GM19455 (cell line): ENCODE results near the gene C7orf33.
"Not testable (repeated sequence)": the region's sequence is repeated elsewhere in the genome, so short reads cannot be mapped to it uniquely, and the experiment has no call there.

Source experiments
- ATAC-seq: cut with Tn5 transposase; IDR thresholded peaks from one replicate; pipeline ENCODE4 v1.9.1; 2021; ENCODE audit not compliant: unreplicated experiment

Gene C7orf33

GRCh38 chr7:148590471-148590870 lies at the start of gene C7orf33:
Gene C7orf33 (plus strand): TSS chr7:148590766. CDS start chr7:148590926, 160 bp downstream.
- ATAC-seq = no peak

- ATAC-seq = no peak
Observed at GRCh38 chr7:148541891-148542504, 48.6 kb upstream of the C7orf33 start.

GRCh38 chr7:148543302-148543701 lies 47.3 kb upstream of the C7orf33 start:
- ATAC-seq = no peak

- ATAC-seq = no peak
Observed at GRCh38 chr7:148545172-148545571, 45.4 kb upstream of the C7orf33 start.

- ATAC-seq = no peak
Observed at GRCh38 chr7:148545932-148546331, 44.6 kb upstream of the C7orf33 start.

- no peak for ATAC-seq
Observed at GRCh38 chr7:148546857-148547256, 43.7 kb upstream of the C7orf33 start.

GRCh38 chr7:148547951-148548350 lies 42.6 kb upstream of the C7orf33 start:
- ATAC-seq = no peak

GRCh38 chr7:148553979-148554378 lies 36.6 kb upstream of the C7orf33 start:
- no peak for ATAC-seq

GRCh38 chr7:148556892-148557291 lies 33.7 kb upstream of the C7orf33 start:
- ATAC-seq = no peak

- no peak for ATAC-seq
Observed at GRCh38 chr7:148558914-148559313, 31.7 kb upstream of the C7orf33 start.

- ATAC-seq = no peak
Observed at GRCh38 chr7:148561099-148561498, 29.5 kb upstream of the C7orf33 start.

GRCh38 chr7:148563583-148564274 lies 26.8 kb upstream of the C7orf33 start:
- ATAC-seq = peak; percentile 55

GRCh38 chr7:148564275-148564951 lies 26.2 kb upstream of the C7orf33 start:
- ATAC-seq = peak; percentile 74

GRCh38 chr7:148566736-148567135 lies 23.8 kb upstream of the C7orf33 start:
- no peak for ATAC-seq

- no peak for ATAC-seq
Observed at GRCh38 chr7:148567524-148567923, 23.0 kb upstream of the C7orf33 start.

GRCh38 chr7:148570510-148570909 lies 20.1 kb upstream of the C7orf33 start:
- no peak for ATAC-seq

- not testable (repeated sequence) for ATAC-seq
Observed at GRCh38 chr7:148570973-148571372, 19.6 kb upstream of the C7orf33 start.

- ATAC-seq = no peak
Observed at GRCh38 chr7:148571381-148571780, 19.2 kb upstream of the C7orf33 start.

GRCh38 chr7:148572067-148572522 lies 18.5 kb upstream of the C7orf33 start:
- ATAC-seq = no peak

- ATAC-seq = not testable (repeated sequence)
Observed at GRCh38 chr7:148573581-148573980, 17.0 kb upstream of the C7orf33 start.

GRCh38 chr7:148575640-148576411 lies 14.7 kb upstream of the C7orf33 start:
- peak; percentile 87 for ATAC-seq
